ENCODE data around the gene PLK1. TPM values are rescaled to one million over a fixed set of nuclear protein-coding genes. Genes with fewer than 3 reads are reported as not detected.

PLK1 gene
- total RNA-seq, 6 experiments from 2014 or later = 40.5 to 105 (median 97.2) TPM

DNA sequence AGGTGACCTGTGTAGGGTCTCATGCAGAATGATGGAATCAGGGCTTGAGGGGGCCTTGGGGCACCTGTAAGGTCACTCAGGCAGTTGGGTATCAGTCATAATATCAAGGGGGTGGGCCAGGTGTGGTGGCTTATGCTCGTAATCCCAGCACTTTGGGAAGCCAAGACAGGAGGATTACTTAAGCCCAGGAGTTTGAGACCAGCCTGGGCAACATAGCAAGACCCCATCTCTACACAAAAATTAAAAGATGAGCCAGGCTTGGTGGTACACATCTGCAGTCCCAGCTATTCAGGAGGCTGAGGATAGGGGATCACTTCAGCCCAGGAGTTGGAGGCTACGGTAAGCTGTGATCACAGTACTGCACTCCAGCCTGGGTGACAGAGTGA is 26.8 kb downstream of the PLK1 start:
- peaks cover 11% of the 10 kb centered on the region; the same call in 1 of the 2 replicates for H3K36me3 Mint-ChIP-seq (ENCODE audit: low read depth)

DNA sequence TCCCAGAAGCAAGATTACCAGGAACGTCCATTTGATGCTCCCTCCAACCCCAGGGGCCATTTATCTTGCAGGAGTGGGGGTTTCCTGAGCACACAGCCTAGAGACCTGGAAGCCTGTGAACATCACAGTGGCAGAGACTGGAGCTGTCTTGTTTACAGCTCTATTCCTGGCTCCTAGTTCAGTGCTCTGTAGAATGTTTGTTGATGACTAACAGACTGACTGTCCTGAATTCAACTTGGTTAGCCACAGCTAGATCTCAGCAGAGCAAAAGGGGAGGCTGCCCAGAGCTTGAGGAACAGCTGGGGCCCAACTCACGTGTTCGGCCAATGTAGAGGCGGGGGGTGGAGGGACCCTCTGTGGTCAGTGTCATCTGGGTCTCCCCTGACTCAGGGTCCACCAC is 27.8 kb downstream of the PLK1 start:
- Mint-ChIP-seq H3K9me3 (peaks cover 26% of the 10 kb centered on the region), H3K36me3 (ENCODE audit: low read depth) (peaks cover 11% of the 10 kb centered on the region; the same call in 1 of the 2 replicates), H3K4me1 (ENCODE audit: low read depth) (no peaks in the 10 kb centered on the region), H3K27ac (no peak overlapping the region), H3K4me3 (no peak overlapping the region), H3K27me3 (ENCODE audit: insufficient read depth) (peaks cover 25% of the 10 kb centered on the region)
- TF ChIP-seq, protein P1, sequence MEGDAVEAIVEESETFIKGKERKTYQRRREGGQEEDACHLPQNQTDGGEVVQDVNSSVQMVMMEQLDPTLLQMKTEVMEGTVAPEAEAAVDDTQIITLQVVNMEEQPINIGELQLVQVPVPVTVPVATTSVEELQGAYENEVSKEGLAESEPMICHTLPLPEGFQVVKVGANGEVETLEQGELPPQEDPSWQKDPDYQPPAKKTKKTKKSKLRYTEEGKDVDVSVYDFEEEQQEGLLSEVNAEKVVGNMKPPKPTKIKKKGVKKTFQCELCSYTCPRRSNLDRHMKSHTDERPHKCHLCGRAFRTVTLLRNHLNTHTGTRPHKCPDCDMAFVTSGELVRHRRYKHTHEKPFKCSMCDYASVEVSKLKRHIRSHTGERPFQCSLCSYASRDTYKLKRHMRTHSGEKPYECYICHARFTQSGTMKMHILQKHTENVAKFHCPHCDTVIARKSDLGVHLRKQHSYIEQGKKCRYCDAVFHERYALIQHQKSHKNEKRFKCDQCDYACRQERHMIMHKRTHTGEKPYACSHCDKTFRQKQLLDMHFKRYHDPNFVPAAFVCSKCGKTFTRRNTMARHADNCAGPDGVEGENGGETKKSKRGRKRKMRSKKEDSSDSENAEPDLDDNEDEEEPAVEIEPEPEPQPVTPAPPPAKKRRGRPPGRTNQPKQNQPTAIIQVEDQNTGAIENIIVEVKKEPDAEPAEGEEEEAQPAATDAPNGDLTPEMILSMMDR (IDR thresholded peaks at IDR 0.05) = no peak
- no peak for DNase-seq

More for the DNA sequence above, 26.8 kb downstream of the PLK1 start:
- no peak overlapping the region for H3K4me3 Mint-ChIP-seq
- DNase-seq = no peak
- TF ChIP-seq, protein P1 (IDR thresholded peaks at IDR 0.05) = no peak
- H3K27ac Mint-ChIP-seq = no peak overlapping the region
- H3K9me3 Mint-ChIP-seq = peaks cover 26% of the 10 kb centered on the region
- H3K27me3 Mint-ChIP-seq (ENCODE audit: insufficient read depth) = peaks cover 19% of the 10 kb centered on the region
- no peaks in the 10 kb centered on the region for H3K4me1 Mint-ChIP-seq (ENCODE audit: low read depth)

DNA sequence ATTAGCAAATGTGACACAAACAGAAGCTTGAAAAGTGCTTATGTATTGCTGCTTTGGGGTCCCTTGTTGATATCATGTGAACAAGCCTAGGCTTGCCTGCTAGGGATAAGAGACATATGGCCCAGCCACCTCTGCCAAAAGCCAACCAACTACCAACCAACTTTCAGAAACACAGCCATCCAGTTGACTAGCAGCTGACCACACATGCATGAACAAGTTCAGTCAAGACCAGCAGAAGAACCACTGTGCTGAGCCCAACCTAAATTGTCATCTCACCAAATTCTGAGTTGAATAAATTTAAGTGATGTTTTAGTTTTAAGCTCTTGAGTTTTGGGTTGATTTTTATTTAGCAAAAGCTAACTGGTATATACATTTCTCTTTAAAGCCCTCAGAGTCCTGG is 30.8 kb downstream of the PLK1 start:
- no peaks in the 10 kb centered on the region for H3K36me3 Mint-ChIP-seq (ENCODE audit: low read depth)
- peaks cover 41% of the 10 kb centered on the region for H3K27me3 Mint-ChIP-seq (ENCODE audit: insufficient read depth)
- H3K27ac Mint-ChIP-seq = no peak overlapping the region
- no peak for DNase-seq
- H3K4me3 Mint-ChIP-seq = no peak overlapping the region
- H3K9me3 Mint-ChIP-seq = peaks cover 16% of the 10 kb centered on the region; the same call in 1 of the 2 replicates
- H3K4me1 Mint-ChIP-seq (ENCODE audit: low read depth) = no peaks in the 10 kb centered on the region
- TF ChIP-seq, protein P1 (IDR thresholded peaks at IDR 0.05) = no peak

DNA sequence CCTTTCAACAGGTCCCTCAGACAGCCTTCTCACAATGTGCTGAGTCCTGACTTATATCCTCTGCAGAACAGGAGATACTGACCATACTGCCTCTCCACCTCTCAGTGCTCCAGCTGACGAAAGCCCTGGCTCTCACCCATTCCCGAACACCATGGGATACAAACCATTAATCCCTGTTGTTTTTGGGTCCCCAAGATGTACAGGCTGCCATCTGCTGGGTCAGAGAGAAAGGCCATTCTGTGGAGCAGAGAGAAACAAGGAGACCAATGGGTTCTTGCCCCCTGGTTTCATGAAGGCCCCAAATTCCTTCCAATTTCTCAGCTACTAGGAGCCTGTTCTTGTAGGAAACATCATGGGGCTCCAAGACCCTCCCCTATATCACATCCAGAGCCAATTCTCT is 31.3 kb downstream of the PLK1 start:
- no peak for DNase-seq
- Mint-ChIP-seq H3K36me3 (ENCODE audit: low read depth) (no peaks in the 10 kb centered on the region), H3K27ac (no peak overlapping the region), H3K4me3 (no peak overlapping the region), H3K9me3 (peaks cover 16% of the 10 kb centered on the region; the same call in 1 of the 2 replicates), H3K27me3 (ENCODE audit: insufficient read depth) (peaks cover 45% of the 10 kb centered on the region), H3K4me1 (ENCODE audit: low read depth) (no peaks in the 10 kb centered on the region)
- TF ChIP-seq, protein P1 (IDR thresholded peaks at IDR 0.05) = no peak

DNA sequence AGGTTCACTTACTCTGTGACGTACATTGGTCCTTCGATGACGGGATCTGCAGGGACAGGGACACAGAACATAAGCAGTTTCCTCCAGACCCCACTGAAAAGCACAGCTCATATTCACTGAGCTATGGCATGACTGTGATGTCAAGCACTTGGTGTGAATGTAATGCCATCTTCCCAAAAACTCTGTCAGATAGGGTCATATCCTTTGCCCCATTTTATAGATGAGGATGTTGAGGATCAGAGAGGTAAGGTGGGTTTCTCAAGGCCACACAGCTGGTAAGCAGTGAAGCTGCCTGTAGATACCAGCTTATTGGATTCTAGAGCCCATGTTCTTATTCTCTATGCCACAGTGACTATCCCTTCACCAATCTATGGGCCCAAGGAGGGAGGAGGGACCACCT is 31.8 kb downstream of the PLK1 start:
- no peaks in the 10 kb centered on the region for H3K36me3 Mint-ChIP-seq (ENCODE audit: low read depth)
- H3K4me3 Mint-ChIP-seq = no peak overlapping the region
- no peaks in the 10 kb centered on the region for H3K4me1 Mint-ChIP-seq (ENCODE audit: low read depth)
- H3K27me3 Mint-ChIP-seq (ENCODE audit: insufficient read depth) = peaks cover 45% of the 10 kb centered on the region
- peaks cover 16% of the 10 kb centered on the region; the same call in 1 of the 2 replicates for H3K9me3 Mint-ChIP-seq
- DNase-seq = no peak
- TF ChIP-seq, protein P1 (IDR thresholded peaks at IDR 0.05) = no peak
- H3K27ac Mint-ChIP-seq = no peak overlapping the region

DNA sequence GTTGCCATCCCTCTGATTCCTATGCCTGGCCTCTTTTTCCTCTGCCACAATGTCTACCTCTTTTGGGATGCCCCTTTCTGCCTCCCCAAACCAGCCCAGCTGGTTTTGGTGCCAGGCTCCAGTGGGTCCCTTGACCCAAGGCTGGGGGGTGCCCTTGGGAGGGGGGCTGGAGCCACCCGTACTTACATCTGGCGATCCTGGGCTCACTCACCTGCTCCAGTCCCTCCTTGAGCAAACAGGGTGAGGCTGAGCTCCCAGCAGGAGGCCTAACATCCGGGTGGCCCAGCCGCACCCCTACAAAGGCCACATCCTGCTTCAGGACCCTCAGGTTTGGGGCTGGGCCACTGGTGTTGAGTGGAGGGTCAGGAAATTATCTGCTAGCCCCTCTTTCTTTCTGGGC is 33.1 kb downstream of the PLK1 start:
- no peaks in the 10 kb centered on the region for H3K36me3 Mint-ChIP-seq (ENCODE audit: low read depth)
- DNase-seq = no peak
- peaks cover 16% of the 10 kb centered on the region; the same call in 1 of the 2 replicates for H3K9me3 Mint-ChIP-seq
- TF ChIP-seq, protein P1 (IDR thresholded peaks at IDR 0.05) = no peak
- H3K27ac Mint-ChIP-seq = no peak overlapping the region
- H3K4me1 Mint-ChIP-seq (ENCODE audit: low read depth) = no peaks in the 10 kb centered on the region
- H3K4me3 Mint-ChIP-seq = no peak overlapping the region
- H3K27me3 Mint-ChIP-seq (ENCODE audit: insufficient read depth) = peaks cover 45% of the 10 kb centered on the region

Data from HFFc6 (cell line).